Measurements from ENCODE around the gene CNTNAP2.

The CNTNAP2 gene

DNA sequence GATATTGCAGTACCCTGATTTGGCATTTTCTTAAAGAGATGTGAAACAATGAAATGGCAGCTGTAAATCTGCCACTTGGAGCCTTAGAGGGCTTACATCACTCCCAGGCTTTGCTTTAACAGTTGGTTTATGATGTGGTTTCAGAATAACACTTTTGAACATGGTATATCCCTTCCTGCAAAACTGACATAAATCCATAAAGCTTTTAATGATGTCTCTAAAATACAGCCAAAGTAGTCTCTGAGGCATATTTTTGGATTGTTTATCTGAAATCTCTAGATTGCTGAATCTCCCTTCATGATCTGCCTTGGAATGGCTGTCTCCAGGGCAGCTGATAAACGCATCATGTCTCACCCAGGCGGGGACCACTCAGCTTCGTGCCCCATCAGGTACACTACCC lies 2096.1 kb downstream of the CNTNAP2 start:
- H3K36me3 ChIP-seq: no peaks in the 10 kb centered on the region

DNA sequence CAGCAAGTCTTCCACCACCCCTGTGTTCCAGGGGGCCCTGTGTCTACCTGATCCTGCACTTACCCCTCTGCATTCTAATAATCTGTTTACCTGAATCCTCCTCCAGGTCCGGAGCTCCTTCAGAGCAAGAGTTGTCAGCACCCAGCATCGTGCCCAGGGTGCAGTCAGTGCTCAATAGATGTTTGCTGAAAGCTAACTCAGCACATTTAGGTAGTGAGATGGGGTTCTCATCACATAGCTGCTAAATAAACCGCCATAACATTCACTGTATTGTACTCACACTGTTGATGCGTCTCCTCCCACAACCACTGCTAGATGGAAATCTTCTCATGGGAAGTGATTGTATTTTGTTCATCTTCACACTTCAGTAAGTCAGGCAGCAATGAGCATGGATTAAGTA lies 2097.5 kb downstream of the CNTNAP2 start:
- TF ChIP-seq, protein P1, sequence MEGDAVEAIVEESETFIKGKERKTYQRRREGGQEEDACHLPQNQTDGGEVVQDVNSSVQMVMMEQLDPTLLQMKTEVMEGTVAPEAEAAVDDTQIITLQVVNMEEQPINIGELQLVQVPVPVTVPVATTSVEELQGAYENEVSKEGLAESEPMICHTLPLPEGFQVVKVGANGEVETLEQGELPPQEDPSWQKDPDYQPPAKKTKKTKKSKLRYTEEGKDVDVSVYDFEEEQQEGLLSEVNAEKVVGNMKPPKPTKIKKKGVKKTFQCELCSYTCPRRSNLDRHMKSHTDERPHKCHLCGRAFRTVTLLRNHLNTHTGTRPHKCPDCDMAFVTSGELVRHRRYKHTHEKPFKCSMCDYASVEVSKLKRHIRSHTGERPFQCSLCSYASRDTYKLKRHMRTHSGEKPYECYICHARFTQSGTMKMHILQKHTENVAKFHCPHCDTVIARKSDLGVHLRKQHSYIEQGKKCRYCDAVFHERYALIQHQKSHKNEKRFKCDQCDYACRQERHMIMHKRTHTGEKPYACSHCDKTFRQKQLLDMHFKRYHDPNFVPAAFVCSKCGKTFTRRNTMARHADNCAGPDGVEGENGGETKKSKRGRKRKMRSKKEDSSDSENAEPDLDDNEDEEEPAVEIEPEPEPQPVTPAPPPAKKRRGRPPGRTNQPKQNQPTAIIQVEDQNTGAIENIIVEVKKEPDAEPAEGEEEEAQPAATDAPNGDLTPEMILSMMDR (IDR thresholded peaks at IDR 0.05; ENCODE audit: low read depth, low read length): no peak
- DNase-seq: no peak
- H3K9me3 ChIP-seq: no peaks in the 10 kb centered on the region
- no peak overlapping the region for H3K4me3 ChIP-seq (ENCODE audit: low read depth, low read length)
- H3K27me3 ChIP-seq: no peaks in the 10 kb centered on the region
- no peaks in the 10 kb centered on the region for H3K4me1 ChIP-seq
- no peaks in the 10 kb centered on the region for H3K36me3 ChIP-seq

More for the DNA sequence above, 2096.1 kb downstream of the CNTNAP2 start:
- no peak for DNase-seq
- Histone ChIP-seq H3K4me1 (no peaks in the 10 kb centered on the region), H3K27me3 (no peaks in the 10 kb centered on the region), H3K9me3 (no peaks in the 10 kb centered on the region), H3K4me3 (ENCODE audit: low read depth, low read length) (no peak overlapping the region)
- TF ChIP-seq, protein P1 (IDR thresholded peaks at IDR 0.05; ENCODE audit: low read depth, low read length): no peak

DNA sequence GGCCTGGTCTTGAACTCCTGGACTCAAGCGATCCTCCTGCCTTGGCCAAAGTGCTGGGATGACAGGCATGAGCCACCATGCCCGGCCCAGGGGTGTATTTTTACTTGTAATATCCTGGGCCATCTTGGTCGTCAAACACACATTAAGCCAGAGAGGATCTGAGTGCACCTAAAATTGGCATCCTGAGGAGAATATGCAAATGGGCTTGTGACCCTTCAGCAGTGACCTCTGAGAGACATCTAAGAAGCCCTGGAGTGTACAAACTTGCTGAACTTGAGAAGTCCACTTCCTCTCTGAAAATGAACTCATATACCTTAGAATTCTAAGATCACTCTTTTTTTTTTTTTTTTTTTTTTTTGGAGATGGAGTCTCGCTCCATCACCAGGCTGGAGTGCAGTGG lies 2102.0 kb downstream of the CNTNAP2 start:
- Histone ChIP-seq H3K36me3 (no peaks in the 10 kb centered on the region), H3K9me3 (no peaks in the 10 kb centered on the region), H3K27me3 (no peaks in the 10 kb centered on the region), H3K4me3 (ENCODE audit: low read depth, low read length) (no peak overlapping the region), H3K4me1 (no peaks in the 10 kb centered on the region)
- TF ChIP-seq, protein P1 (IDR thresholded peaks at IDR 0.05; ENCODE audit: low read depth, low read length): no peak
- no peak for DNase-seq

DNA sequence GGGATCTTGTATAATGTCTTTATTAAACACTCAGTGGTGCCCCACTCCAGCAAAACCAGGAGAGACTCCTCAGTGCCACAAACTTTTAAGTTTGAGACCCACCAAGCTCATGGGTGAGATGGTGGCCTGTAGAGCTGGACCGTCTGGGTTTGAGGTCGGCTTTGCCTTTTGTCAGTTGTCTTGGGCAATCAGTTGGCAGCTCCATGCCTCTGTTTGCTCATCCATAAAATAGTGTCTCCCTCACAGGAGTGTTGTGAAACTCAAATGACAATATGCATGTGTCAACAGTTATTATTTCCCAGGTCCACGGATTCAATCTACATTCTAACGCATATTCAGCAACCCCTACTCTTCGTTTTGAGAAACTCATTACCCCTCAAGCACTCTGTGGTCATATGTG lies 2106.1 kb downstream of the CNTNAP2 start:
- Histone ChIP-seq H3K9me3 (no peaks in the 10 kb centered on the region), H3K4me3 (ENCODE audit: low read depth, low read length) (no peak overlapping the region), H3K4me1 (no peaks in the 10 kb centered on the region), H3K36me3 (no peaks in the 10 kb centered on the region), H3K27me3 (no peaks in the 10 kb centered on the region)
- TF ChIP-seq, protein P1 (IDR thresholded peaks at IDR 0.05; ENCODE audit: low read depth, low read length): no peak
- DNase-seq: no peak

DNA sequence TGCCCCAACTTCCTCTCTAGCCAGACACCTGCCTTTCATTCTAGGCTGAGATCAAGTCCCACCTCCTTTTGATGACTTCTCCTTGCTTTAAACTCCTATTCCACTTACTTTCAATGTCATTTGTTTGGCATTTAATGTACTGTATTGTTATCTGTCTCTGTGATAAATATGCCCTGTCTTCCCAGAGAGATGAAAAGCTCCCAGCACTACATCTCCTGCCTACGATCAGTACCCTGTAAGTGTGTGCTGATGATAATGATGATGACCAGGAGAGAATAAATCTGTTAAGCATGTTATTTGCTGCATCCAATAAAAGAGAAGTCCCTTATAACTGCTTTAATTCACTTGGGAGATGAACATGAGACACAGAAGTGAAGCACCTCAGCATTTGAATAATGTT lies 2106.6 kb downstream of the CNTNAP2 start:
- no peak for DNase-seq
- Histone ChIP-seq H3K36me3 (no peaks in the 10 kb centered on the region), H3K9me3 (no peaks in the 10 kb centered on the region), H3K4me1 (no peaks in the 10 kb centered on the region), H3K4me3 (ENCODE audit: low read depth, low read length) (no peak overlapping the region), H3K27me3 (no peaks in the 10 kb centered on the region)
- TF ChIP-seq, protein P1 (IDR thresholded peaks at IDR 0.05; ENCODE audit: low read depth, low read length): no peak

DNA sequence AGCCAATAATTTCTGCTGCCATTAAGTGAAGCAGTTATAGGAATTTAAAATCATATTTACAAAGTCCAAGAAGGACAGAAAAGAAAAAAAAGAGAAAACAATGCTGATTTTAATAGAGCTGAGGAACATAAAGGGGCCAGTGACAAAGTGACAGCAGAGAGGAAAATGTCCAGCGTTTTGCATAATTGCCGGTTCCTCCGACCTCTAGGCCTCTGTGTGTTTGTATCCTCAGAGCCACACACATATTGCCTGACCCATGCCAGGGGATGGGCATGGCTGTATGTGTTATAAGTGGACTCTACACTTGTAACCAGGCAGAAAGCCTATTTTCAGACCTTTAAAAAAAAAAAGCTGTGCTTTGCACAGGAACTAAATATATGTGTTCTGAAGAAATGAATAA lies 2107.1 kb downstream of the CNTNAP2 start:
- no peaks in the 10 kb centered on the region for H3K9me3 ChIP-seq
- DNase-seq: no peak
- no peaks in the 10 kb centered on the region for H3K4me1 ChIP-seq
- no peaks in the 10 kb centered on the region for H3K36me3 ChIP-seq
- TF ChIP-seq, protein P1 (IDR thresholded peaks at IDR 0.05; ENCODE audit: low read depth, low read length): no peak
- H3K27me3 ChIP-seq: no peaks in the 10 kb centered on the region
- H3K4me3 ChIP-seq (ENCODE audit: low read depth, low read length): no peak overlapping the region
